Neutrophil (primary cell): ENCODE measurements around the gene NFRKB.

Experiments used
- H3K27ac ChIP-seq: fragments of 200-600 bp; sonication (generic); 2 replicates; pipeline ENCODE4 v1.5.1; 2016; ENCODE audit warnings: mild to moderate bottlenecking, moderate library complexity
- H3K27me3 ChIP-seq: fragments of 200-600 bp; sonication (generic); 2 replicates; pipeline ENCODE4 v1.6.0; 2016; ENCODE audit warnings: mild to moderate bottlenecking
- H3K36me3 ChIP-seq: fragments of 200-600 bp; sonication (generic); 2 replicates; pipeline ENCODE4 v1.5.1; 2017
- H3K4me1 ChIP-seq, 2 experiments: fragments of 200-600 bp in 1 of 2; sonication (generic) in 1 of 2; 1 replicate in 1 of 2; 2 replicates in 1 of 2; pipeline versions ENCODE4 v1.5.1 to v1.6.1; 2013 to 2016; ENCODE audit warnings: low read depth in 1 of 2, low read length in 1 of 2, mild to moderate bottlenecking in 1 of 2, moderate library complexity in 1 of 2; ENCODE audit not compliant: control insufficient read depth in 1 of 2, insufficient read depth in 1 of 2
- H3K4me3 ChIP-seq, 2 experiments: fragments of 200-600 bp in 1 of 2; sonication (generic) in 1 of 2; 1 replicate in 1 of 2; 2 replicates in 1 of 2; pipeline ENCODE4 v1.5.1; 2013 to 2016; ENCODE audit warnings: low read depth in 1 of 2, low read length in 1 of 2, mild to moderate bottlenecking in 1 of 2, moderate library complexity in 1 of 2
- H3K9me3 ChIP-seq: fragments of 200-600 bp; sonication (generic); 2 replicates; pipeline ENCODE4 v1.5.1; 2016
- CTCF ChIP-seq: fragments of 200-600 bp; sonication (generic); IDR thresholded peaks from 2 replicates; pipeline ENCODE4 v1.5.1; 2016; ENCODE audit warnings: antibody characterized with exemption

Gene NFRKB

GRCh38 chr11:129894278-129895125, 876 bp downstream of the NFRKB start:
- H3K4me1 ChIP-seq = peaks cover 17 to 18% of the 10 kb centered on the region in 2 experiments
- TF ChIP-seq CTCF = no peak
- H3K27ac ChIP-seq = peak overlapping the region; percentile 79
- H3K9me3 ChIP-seq = no peaks in the 10 kb centered on the region
- H3K27me3 ChIP-seq = peaks cover 6% of the 10 kb centered on the region
- H3K4me3 ChIP-seq = peak overlapping the region; percentile 80 to 98
- peaks cover 35% of the 10 kb centered on the region for H3K36me3 ChIP-seq

GRCh38 chr11:129888451-129888850, 6.9 kb downstream of the NFRKB start:
- Histone ChIP-seq H3K4me3 (no peak overlapping the region), H3K9me3 (no peaks in the 10 kb centered on the region), H3K27me3 (no peaks in the 10 kb centered on the region), H3K36me3 (peaks cover 94% of the 10 kb centered on the region), H3K27ac (no peak overlapping the region), H3K4me1 (no peaks in the 10 kb centered on the region)
- no peak for TF ChIP-seq CTCF

- H3K27ac ChIP-seq = no peak overlapping the region
- no peaks in the 10 kb centered on the region for H3K9me3 ChIP-seq
- H3K27me3 ChIP-seq = no peaks in the 10 kb centered on the region
- no peaks in the 10 kb centered on the region for H3K4me1 ChIP-seq
- no peak overlapping the region for H3K4me3 ChIP-seq
- H3K36me3 ChIP-seq = peaks cover 99% of the 10 kb centered on the region
- TF ChIP-seq CTCF = no peak
Observed at GRCh38 chr11:129885381-129885780, 10.0 kb downstream of the NFRKB start.

GRCh38 chr11:129884581-129884980, 10.8 kb downstream of the NFRKB start:
- H3K27ac ChIP-seq = no peak overlapping the region
- H3K27me3 ChIP-seq = no peaks in the 10 kb centered on the region
- H3K4me1 ChIP-seq = no peaks in the 10 kb centered on the region
- peaks cover 99% of the 10 kb centered on the region for H3K36me3 ChIP-seq
- TF ChIP-seq CTCF = no peak
- no peak overlapping the region for H3K4me3 ChIP-seq
- H3K9me3 ChIP-seq = no peaks in the 10 kb centered on the region

DNA sequence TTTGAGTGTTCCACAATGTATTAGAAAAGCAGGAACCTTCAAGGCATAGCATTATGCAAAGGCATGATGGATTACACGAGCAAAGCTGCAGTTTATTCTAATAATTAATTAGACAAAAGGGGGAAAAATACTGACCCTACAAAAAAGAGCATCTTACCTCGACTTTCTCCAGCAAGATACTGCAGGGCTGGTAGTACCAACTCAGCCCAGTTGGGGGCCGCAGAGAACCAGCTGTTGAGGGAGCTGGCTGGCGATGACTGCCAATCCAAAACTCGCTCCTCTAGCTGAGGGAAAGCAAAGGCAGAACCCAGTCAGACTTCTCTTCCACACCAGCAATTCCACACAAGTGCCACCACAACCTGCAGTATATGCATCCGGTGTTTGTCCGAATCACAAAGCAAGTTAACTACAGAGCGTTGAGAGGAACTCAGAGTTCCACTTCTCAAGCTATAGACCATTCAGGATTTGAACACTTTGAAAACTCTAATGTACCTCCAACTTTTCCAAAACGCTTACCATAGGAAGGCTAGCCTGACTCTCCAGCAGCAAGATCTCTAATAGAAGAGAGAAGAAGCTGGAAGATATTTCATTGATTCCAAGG, 13.7 kb downstream of the NFRKB start:
- H3K4me3 ChIP-seq = no peak overlapping the region
- no peaks in the 10 kb centered on the region for H3K9me3 ChIP-seq
- H3K27ac ChIP-seq = no peak overlapping the region
- no peaks in the 10 kb centered on the region for H3K27me3 ChIP-seq
- TF ChIP-seq CTCF = no peak
- H3K4me1 ChIP-seq = no peaks in the 10 kb centered on the region
- H3K36me3 ChIP-seq = peaks cover 100% of the 10 kb centered on the region
